SIG-M5 (cell line): Measurements from ENCODE around the gene OTOR.

Source experiments
- DNase-seq: peaks from one replicate; lab custom pipeline; 2025; lab: John Stamatoyannopoulos, UW

Gene OTOR

DNA sequence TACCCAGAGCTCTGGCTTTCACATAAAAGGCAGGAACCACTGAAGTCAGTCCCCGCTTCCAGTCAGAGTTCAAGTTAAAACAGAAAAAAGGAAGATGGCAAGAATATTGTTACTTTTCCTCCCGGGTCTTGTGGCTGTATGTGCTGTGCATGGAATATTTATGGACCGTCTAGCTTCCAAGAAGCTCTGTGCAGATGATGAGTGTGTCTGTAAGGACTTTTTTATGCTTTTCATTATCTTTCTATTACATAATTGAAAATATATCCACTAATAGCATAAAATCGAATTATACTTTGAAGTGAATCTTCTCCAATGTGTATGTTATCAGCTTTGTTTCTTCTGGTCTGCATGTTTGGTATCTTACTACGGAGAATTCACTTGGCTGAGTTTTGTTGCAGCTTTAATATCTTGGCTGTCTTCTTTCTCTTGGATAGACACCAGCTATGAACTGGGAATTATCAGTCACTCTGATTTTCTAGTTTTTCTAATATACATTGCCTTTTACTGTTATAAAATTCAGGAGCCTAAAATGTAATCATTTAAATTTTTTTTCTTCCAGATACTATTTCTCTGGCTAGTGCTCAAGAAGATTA is at the start of gene OTOR:
TSS of gene OTOR (plus strand) at position 51 of the 593 bp plus-strand sequence. CDS start at position 95, 44 bp downstream.
- no peak for DNase-seq

DNA sequence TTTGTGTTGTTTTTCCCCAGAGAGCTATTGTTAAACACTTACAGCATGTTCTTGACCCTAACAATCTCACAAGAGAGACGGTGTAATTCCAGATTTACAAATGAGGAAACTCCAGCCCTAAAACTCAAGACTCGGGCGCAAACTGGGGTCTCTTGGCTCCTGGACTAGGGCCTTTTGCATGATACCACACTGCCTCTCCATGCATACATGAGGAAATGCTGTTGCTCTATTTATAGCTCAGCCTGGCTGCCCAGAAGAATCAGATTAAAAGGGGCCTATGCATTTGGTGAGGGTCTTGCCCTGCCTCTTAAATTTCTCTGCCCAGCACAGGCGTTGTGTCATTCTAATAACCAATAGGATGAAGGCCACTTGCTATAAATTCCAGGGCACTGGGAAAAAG is 48.9 kb upstream of the OTOR start:
- DNase-seq: no peak

- DNase-seq: no peak
Measured at GRCh38 chr20:16701296-16701695, 46.9 kb upstream of the OTOR start.

DNA sequence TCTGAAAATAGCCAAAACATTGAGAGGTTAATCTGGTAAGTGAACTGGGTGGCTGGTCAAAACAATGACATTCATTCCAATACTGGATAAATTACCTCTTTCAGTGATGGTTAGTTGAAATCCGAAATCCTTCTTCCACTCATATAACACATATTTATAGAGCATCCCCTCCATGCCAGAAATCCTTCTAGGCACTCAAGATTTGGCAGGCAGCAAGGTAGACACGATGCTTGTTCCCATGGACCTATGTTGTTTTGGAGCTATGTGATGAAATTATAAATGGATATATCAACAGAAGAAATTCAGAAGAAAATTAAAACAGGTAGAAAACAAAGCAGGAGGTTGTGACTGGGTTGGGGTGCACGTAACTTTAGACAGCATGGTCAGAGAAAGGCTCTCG is 44.6 kb upstream of the OTOR start:
- DNase-seq: no peak

- DNase-seq: no peak
Measured at GRCh38 chr20:16707674-16708073, 40.5 kb upstream of the OTOR start.

DNA sequence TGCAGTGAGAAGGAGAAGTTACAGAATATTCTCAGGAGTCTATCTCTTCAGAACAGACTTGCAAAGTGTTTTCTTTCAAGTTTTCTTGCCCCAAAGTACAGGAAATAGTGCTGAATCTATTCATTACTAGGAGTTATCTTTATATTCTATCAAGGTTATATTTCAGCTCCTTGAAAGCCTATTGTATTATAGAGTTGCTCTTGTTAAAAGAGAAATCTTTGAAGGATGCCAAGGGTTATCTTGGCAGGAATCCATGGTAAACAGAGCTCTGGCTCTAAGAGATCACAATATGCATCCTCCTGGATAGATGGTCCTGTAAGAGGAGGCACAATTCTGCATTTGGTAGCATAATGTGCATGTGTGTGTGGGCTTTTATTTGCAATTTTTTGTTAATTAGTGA is 39.6 kb upstream of the OTOR start:
- no peak for DNase-seq

GRCh38 chr20:16709017-16709416 is 39.1 kb upstream of the OTOR start:
- DNase-seq: no peak

GRCh38 chr20:16710781-16711180 is 37.4 kb upstream of the OTOR start:
- DNase-seq: no peak

DNA sequence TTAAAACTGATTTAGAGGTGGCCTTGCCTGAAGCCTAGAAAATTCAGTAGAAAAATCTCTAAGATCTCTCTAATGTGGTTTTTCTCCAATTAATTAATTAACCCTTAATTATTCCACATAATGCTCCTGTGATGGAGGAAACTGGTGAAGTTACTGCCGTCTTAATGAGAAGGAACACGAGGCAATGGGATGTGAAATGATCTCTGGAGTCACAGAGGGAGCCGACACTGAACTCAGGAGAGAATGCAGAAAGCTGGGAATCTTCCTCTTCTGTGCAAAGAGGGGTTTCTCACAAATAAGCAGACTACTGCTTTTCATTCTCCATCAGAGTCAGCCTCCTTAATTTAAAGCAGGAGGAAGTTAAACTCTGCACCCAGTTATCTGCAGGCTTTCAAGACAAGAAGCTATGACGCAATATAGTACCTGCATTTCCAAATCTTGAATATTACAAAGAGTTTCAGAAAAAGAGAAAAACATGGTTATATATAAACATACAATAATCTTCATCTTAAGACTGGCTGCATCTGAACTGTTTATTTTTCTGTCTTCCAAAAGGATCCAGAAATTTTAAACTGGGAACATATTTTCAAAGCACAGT is 36.4 kb upstream of the OTOR start:
- peak; percentile 27 for DNase-seq

DNA sequence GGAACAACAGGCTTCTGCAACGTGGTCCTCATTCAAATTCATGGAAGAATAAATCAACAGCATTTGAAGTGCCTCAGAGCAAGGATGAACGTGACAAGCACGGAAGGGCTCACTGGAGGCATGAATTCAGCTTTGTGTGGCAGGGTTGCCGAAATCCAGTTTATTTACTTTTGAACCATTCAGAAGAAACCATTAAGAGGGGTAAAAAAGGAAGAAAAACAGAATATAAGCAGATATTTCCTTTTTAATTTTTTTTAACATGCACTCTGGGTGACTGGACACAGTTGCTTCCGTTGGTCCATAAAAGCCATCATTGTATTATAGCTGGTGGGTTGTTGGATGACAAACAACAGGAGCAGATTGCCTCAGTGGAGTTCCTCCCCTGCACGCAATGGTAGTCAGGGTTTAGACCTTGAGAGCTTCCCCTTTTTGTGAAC is 35.6 kb upstream of the OTOR start:
- no peak for DNase-seq

- no peak for DNase-seq
Measured at GRCh38 chr20:16713066-16713465, 35.1 kb upstream of the OTOR start.

- no peak for DNase-seq
Measured at GRCh38 chr20:16714242-16714641, 33.9 kb upstream of the OTOR start.

DNA sequence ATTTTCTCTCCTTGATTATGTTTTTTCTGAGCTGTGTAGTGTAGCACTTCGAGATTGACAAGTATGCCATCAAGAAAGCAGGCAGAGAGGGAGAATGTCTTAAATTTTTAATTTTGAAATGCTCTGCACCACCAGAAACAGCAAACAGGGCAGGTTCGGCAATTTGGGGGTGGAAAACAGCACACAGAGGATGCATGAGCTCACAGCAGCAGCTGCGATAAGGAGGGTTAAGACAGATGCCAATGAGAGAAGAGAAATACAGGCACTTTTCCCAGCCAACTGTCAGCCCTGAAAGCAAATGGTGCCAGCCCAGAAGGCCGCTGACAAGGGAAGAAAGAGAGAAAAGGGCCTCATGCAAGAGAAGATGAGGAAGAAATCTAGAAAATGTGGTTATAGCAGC is 33.4 kb upstream of the OTOR start:
- no peak for DNase-seq

- DNase-seq: no peak
Measured at GRCh38 chr20:16719421-16719820, 28.7 kb upstream of the OTOR start.

DNA sequence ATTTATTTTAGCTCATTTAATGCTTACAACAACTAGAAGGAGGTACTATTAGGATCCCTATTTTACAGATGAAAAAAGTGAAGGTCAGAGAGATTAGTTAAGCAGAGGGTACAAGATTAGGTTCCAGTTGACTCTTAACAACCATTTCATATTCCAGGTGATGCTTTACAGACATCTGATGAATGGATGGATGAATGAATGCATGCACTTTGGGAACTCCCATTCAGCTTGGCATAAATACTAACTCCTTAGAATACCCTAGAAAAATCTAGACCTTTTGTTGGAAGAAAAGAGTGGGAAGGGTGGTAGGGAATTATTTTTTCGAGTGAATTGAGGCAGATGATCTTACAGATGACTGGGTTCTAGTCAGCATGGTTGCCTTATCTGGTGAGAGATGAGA is 19.1 kb upstream of the OTOR start:
- no peak for DNase-seq

GRCh38 chr20:16729565-16730460 is 18.3 kb upstream of the OTOR start, which contains the start of gene SNRPB2:
TSS of gene SNRPB2 (plus strand) at chr20:16730026. CDS start at chr20:16731703, 1,677 bp downstream.
- DNase-seq: peak; percentile 81

GRCh38 chr20:16732506-16733152 is 15.5 kb upstream of the OTOR start:
- DNase-seq: peak; percentile 67

GRCh38 chr20:16740365-16741072 is 7.6 kb upstream of the OTOR start:
- no peak for DNase-seq

GRCh38 chr20:16744178-16744807 is 3.9 kb upstream of the OTOR start:
- DNase-seq: no peak

DNA sequence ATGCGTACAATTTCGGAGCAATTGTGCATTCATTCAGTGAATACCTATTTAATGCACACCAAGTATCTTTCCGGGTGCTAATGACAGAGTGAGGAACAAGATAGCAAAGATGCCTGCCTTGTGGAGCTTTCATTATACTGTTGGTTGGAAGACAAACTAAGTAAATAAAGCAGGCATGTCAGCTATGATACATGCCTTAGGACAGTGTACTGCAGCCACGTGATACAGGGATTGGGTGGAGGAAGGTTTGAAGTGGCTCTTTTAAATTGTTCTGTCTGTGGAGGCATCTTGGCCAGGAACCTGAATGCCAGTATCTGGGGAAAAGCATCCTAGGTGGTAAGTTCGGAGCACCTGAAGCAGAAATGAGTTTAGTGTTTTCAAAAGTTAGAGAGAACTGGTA is 3.0 kb upstream of the OTOR start:
- DNase-seq: no peak

DNA sequence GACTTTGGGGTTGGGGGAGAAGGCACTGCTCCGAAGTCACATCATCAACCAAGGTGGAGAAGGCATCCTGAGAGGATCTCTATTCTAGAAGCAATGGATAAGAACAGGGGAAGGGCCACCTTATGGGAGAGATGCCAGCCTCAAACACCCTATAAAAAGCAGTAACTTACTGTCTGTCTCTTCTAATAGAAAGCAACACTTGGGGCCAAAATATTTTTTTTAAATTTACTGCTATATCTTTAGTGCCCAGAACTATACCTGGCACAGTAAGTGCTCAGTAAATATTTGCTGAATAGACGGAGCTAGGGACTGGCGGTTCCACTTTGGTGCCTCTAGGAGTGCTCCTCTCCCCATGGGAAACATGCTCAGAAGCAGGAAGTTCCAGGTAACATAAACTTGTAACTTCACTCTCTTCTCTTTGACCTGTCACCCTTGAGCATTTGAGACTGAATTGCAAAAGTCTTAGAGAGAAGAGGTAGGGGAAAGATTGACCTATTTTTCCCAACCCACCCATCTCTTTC is 807 bp upstream of the OTOR start:
- DNase-seq: no peak
